GM12878 (cell line): Measurements from ENCODE around the gene CFAP53. TPM values are rescaled to one million over a fixed set of nuclear protein-coding genes. Genes with fewer than 3 reads are reported as not detected.

ENCODE experiments used
- ATAC-seq: fragments of 200-7000 bp; cut with Tn5 transposase; 3 replicates; pipeline ENCODE4 v1.9.1; 2020; ENCODE audit warnings: mild to moderate bottlenecking, moderate library complexity
- BruUV-seq: library from RNA; stranded (reverse); fragments of 400-500 nt; replicated peaks from 2 replicates; lab custom pipeline; 2021; lab: Mats Ljungman, UMichigan
- CTCF ChIA-PET: fragments of 300-600 bp; sonication (Branson Sonifier 250); formaldehyde crosslinking; extraction: SDS; loops from one replicate; lab custom pipeline; 2021; ENCODE audit warnings: inconsistent platforms; lab: Yijun Ruan, JAX
- POLR2A ChIA-PET: fragments of 350-600 bp; formaldehyde crosslinking; extraction: SDS; loops from one replicate; lab custom pipeline; 2021; ENCODE audit warnings: inconsistent platforms; lab: Charles Lee
- RAD21 ChIA-PET: fragments of 300-600 bp; sonication (Branson Sonifier 250); formaldehyde crosslinking; loops from one replicate; lab custom pipeline; 2023; ENCODE audit warnings: antibody characterized with exemption; ENCODE audit not compliant: unreplicated experiment; lab: Charles Lee
- SMC1A ChIA-PET: fragments of 300-600 bp; sonication (Branson Sonifier 250); formaldehyde crosslinking; loops from one replicate; lab custom pipeline; 2023; ENCODE audit not compliant: unreplicated experiment, uncharacterized antibody; lab: Charles Lee
- DNase-seq: peaks from one replicate; pipeline ENCODE4 v3.0.0-alpha.2; 2011; ENCODE audit warnings: low read depth, low spot score
- FAIRE-seq: peaks from 3 replicates; lab custom pipeline; 2011; peaks lifted over from hg19 to GRCh38; lab: Jason Lieb, UNC
- H2AFZ ChIP-seq: 2 replicates; pipeline ENCODE4 v1.6.0; 2011; ENCODE audit warnings: low read depth, low read length, control low read depth; ENCODE audit not compliant: control insufficient read depth
- H3K27ac ChIP-seq: 2 replicates; pipeline ENCODE4 v1.5.1; 2011; ENCODE audit warnings: control low read depth; ENCODE audit not compliant: control insufficient read depth, insufficient read depth
- H3K27me3 ChIP-seq, 2 experiments: replicated peaks in 1 of 2; 2 replicates each; pipeline versions ENCODE4 v1.6.0 to v1.6.1; 2011; ENCODE audit warnings: low read length in 1 of 2; ENCODE audit not compliant: control insufficient read depth in 2 of 2, insufficient read depth in 2 of 2
- H3K36me3 ChIP-seq, 2 experiments: 2 replicates each; pipeline ENCODE4 v1.5.1; 2011; ENCODE audit warnings: low read length in 1 of 2; ENCODE audit not compliant: control insufficient read depth in 2 of 2, insufficient read depth in 2 of 2
- H3K4me1 ChIP-seq: 2 replicates; pipeline ENCODE4 v1.6.1; 2011; ENCODE audit warnings: mild to moderate bottlenecking, low read length, moderate library complexity, mixed read lengths; ENCODE audit not compliant: control insufficient read depth, insufficient read depth
- H3K4me2 ChIP-seq: 2 replicates; pipeline ENCODE4 v1.6.0; 2011; ENCODE audit warnings: control low read depth; ENCODE audit not compliant: control insufficient read depth, insufficient read depth
- H3K4me3 ChIP-seq: fragments of 200-600 bp; sonication (generic); 2 replicates; pipeline ENCODE4 v1.5.1; 2016
- H3K79me2 ChIP-seq: 2 replicates; pipeline ENCODE4 v1.6.0; 2011; ENCODE audit warnings: low read length; ENCODE audit not compliant: control insufficient read depth, insufficient read depth
- H3K9ac ChIP-seq: 2 replicates; pipeline ENCODE4 v1.8.0; 2011; ENCODE audit warnings: low read length, control low read depth, mixed read lengths; ENCODE audit not compliant: control insufficient read depth, insufficient read depth
- H3K9me3 ChIP-seq: replicated peaks from 3 replicates; pipeline ENCODE4 v1.5.1; 2011; ENCODE audit warnings: mild to moderate bottlenecking, low read length; ENCODE audit not compliant: control insufficient read depth, insufficient read depth
- H4K20me1 ChIP-seq: 2 replicates; pipeline ENCODE4 v1.6.0; 2011; ENCODE audit not compliant: control insufficient read depth, insufficient read depth
- BCL11A ChIP-seq: IDR thresholded peaks from 2 replicates; pipeline ENCODE4 v1.6.1; 2011; ENCODE audit warnings: low read depth, low read length
- CTCF ChIP-seq, 3 experiments: IDR thresholded peaks in 2 of 3; conservative IDR thresholded peaks in 1 of 3; 2 replicates each; pipeline ENCODE4 v1.5.1; 2011; ENCODE audit warnings: low read depth in 3 of 3, low read length in 3 of 3, mild to moderate bottlenecking in 3 of 3, control low read depth in 2 of 3, moderate library complexity in 2 of 3, inconsistent platforms in 1 of 3, mixed read lengths in 1 of 3; ENCODE audit not compliant: control insufficient read depth in 2 of 3, insufficient read depth in 1 of 3; ENCODE audit errors: extremely low read depth in 1 of 3
- EED ChIP-seq: sonication (generic); IDR thresholded peaks from 2 replicates; pipeline ENCODE4 v1.6.1; 2016; ENCODE audit warnings: antibody characterized with exemption, low read depth
- POLR2A ChIP-seq: IDR thresholded peaks from 2 replicates; pipeline ENCODE4 v1.6.1; 2011; ENCODE audit warnings: low read depth, mild to moderate bottlenecking, low read length
- SMAD1 ChIP-seq: fragments of 450-650 bp; IDR thresholded peaks from 2 replicates; pipeline ENCODE4 v1.6.1; 2018; ENCODE audit warnings: mild to moderate bottlenecking, low read depth; ENCODE audit not compliant: partially characterized antibody
- TAF1 ChIP-seq: IDR thresholded peaks from 2 replicates; pipeline ENCODE4 v1.6.1; 2011; ENCODE audit warnings: mild to moderate bottlenecking, low read depth, low read length, borderline replicate concordance
- ZBTB4 ChIP-seq: fragments of 450-650 bp; formaldehyde crosslinking; IDR thresholded peaks from 2 replicates; pipeline ENCODE4 v1.4.0; 2022; ENCODE audit warnings: mild to moderate bottlenecking, moderate library complexity
- WGBS: methylation state at CpG from one replicate; pipeline ENCODE4 v1.1.6; 2016; ENCODE audit warnings: low lambda C conversion rate; ENCODE audit not compliant: insufficient replicate concordance, insufficient coverage; ENCODE audit errors: missing lambda C conversion rate; 5-methylcytosine and 5-hydroxymethylcytosine counted together
- in situ Hi-C: fragments of 300-500 bp; cut with MboI; formaldehyde crosslinking; loops from 9 replicates; pipeline ENCODE4 v1.14.3; 2018; ENCODE audit warnings: mixed read lengths
- intact Hi-C: fragments of 100-400 bp; cut with micrococcal nuclease; formaldehyde crosslinking; loops from one replicate; pipeline ENCODE4 v1.14.2; 2022; ENCODE audit not compliant: unreplicated experiment
- polyA plus RNA-seq, 11 experiments: library from polyadenylated mRNA; depleted of rRNA in 4 of 11; unstranded in 6 of 11; stranded (reverse) in 5 of 11; fragments of >200 nt; fragmentation: Nextera tagmentation in 4 of 11; fragmentation: Illumina TruSeq in 1 of 11; extraction: Ambion mirVana in 4 of 11; extraction: Trizol in 1 of 11; gene quantifications; 1 replicate in 1 of 11; 2 replicates in 10 of 11; pipeline versions ENCODE4 v1.2.1 to v1.2.3, GENCODE V29; 2011 to 2016; ENCODE audit warnings: inconsistent platforms in 2 of 11, missing spikeins in 2 of 11, low read depth in 1 of 11
- total RNA-seq, 4 experiments: library from RNA; depleted of rRNA in 3 of 4; stranded (reverse); fragments of >200 nt in 3 of 4; fragmentation: Illumina TruSeq in 1 of 4; extraction: Trizol in 1 of 4; gene quantifications; 2 replicates each; pipeline versions ENCODE4 v1.2.1 to v1.2.3, GENCODE V29; 2013 to 2021

Gene CFAP53
- total and polyA plus RNA-seq, 10 of the 15 experiments (the other 5 are each of a cell fraction or from before 2014, with no cell fraction given) = 0.05 to 0.31 (median 0.12) TPM; not detected in 1

GRCh38 chr18:50182511-50182910, 83.8 kb downstream of the CFAP53 start:
- Histone ChIP-seq H2AFZ (no peak overlapping the region), H3K36me3 (no peaks in the 10 kb centered on the region), H4K20me1 (no peaks in the 10 kb centered on the region)
- FAIRE-seq = no peak
- SMC1A ChIA-PET = interaction anchor here (2.5 to 13.1 kb wide), 2 partner anchors 24 to 43 kb away, joined by 7 to 70 read pairs; no protein-coding TSS in a partner anchor
- RAD21 ChIA-PET = interaction anchor here (1.5 kb wide), 1 partner anchor 94 kb away, joined by 3 read pairs; no protein-coding TSS in a partner anchor
- TF ChIP-seq SMAD1 = no peak
- TF ChIP-seq, all 136 proteins: peak for 0
- Histone ChIP-seq H3K9ac (no peak overlapping the region), H3K4me2 (no peak overlapping the region), H3K9me3 (no peaks in the 10 kb centered on the region; the same call in 2 of the 3 replicates), H3K4me1 (no peaks in the 10 kb centered on the region), H3K79me2 (no peaks in the 10 kb centered on the region), H3K27me3 (0 out of 4 replicates have a peak, but pooled peaks cover 0 to 2% of the 10 kb centered on the region in 2 experiments), H3K4me3 (no peak overlapping the region), H3K27ac (no peak overlapping the region)
- WGBS = 0% methylated on average over 1 of the region's 1 CpG
- ChIA-PET CTCF (no interaction called here), POLR2A (interaction anchor here (0.7 kb wide), 1 partner anchor 75 kb away, joined by 4 read pairs; no protein-coding TSS in a partner anchor)
- DNase-seq (no peak), ATAC-seq (no peak)
- no TSS peak for BruUV-seq
- in situ Hi-C loops (no loop called here), intact Hi-C loops (loop anchor here (10.0 kb wide), 1 partner anchor 48 kb away; no protein-coding TSS in a partner anchor)

GRCh38 chr18:50181590-50181989, 84.7 kb downstream of the CFAP53 start:
- DNase-seq = no peak
- no peaks in the 10 kb centered on the region for H4K20me1 ChIP-seq
- POLR2A ChIA-PET = no interaction called here
- no peak overlapping the region for H3K27ac ChIP-seq
- intact Hi-C loops = loop anchor here (10.0 kb wide), 1 partner anchor 47 kb away; no protein-coding TSS in a partner anchor
- TF ChIP-seq CTCF (IDR thresholded peaks at IDR 0.05 in 2 of 3, conservative IDR thresholded peaks at IDR 0.05 in 1 of 3; ENCODE audit: control insufficient read depth in 2 of 3, extremely low read depth in 1 of 3, insufficient read depth in 1 of 3, low read depth in 3 of 3, low read length in 3 of 3) (no peak), TAF1 (no peak), EED (no peak), ZBTB4 (no peak), POLR2A (no peak), BCL11A (no peak)
- 14% methylated on average over 2 of the region's 2 CpGs for WGBS
- FAIRE-seq = no peak
- no peaks in the 10 kb centered on the region; the same call in 2 of the 3 replicates for H3K9me3 ChIP-seq
- no peak overlapping the region for H3K4me2 ChIP-seq
- CTCF ChIA-PET = interaction anchor here (2.0 kb wide), 1 partner anchor 14 kb away, joined by 6 read pairs; no protein-coding TSS in a partner anchor
- no peak overlapping the region for H3K4me3 ChIP-seq
- no peaks in the 10 kb centered on the region for H3K36me3 ChIP-seq
- RAD21 ChIA-PET = interaction anchor here (0.8 to 1.6 kb wide), 2 partner anchors 9 to 35 kb away, joined by 3 read pairs; no protein-coding TSS in a partner anchor
- BruUV-seq = no TSS peak
- H3K79me2 ChIP-seq = no peaks in the 10 kb centered on the region
- 0 out of 4 replicates have a peak, but pooled peaks cover 0 to 2% of the 10 kb centered on the region in 2 experiments for H3K27me3 ChIP-seq
- no peaks in the 10 kb centered on the region for H3K4me1 ChIP-seq
- ATAC-seq = no peak
- H3K9ac ChIP-seq = no peak overlapping the region
- SMC1A ChIA-PET = interaction anchor here (0.7 to 13.1 kb wide), 4 partner anchors 10 to 42 kb away, joined by 3 to 70 read pairs (median 5); no protein-coding TSS in a partner anchor
- in situ Hi-C loops = no loop called here
- H2AFZ ChIP-seq = no peak overlapping the region
